Activated CD4-positive, alpha-beta memory T cell treated with anti-CD3 and anti-CD28 coated beads for 36 hours (primary cell): Measurements from ENCODE around the gene NPL. TPM values are rescaled to one million over a fixed set of nuclear protein-coding genes. Genes with fewer than 3 reads are reported as not detected.

Experiments
- CTCF ChIA-PET: fragments of 350-600 bp; sonication (Branson Sonifier 250); formaldehyde crosslinking; loops from one replicate; lab custom pipeline; 2021; ENCODE audit warnings: antibody characterized with exemption, inconsistent platforms; lab: Charles Lee
- POLR2A ChIA-PET: fragments of 350-600 bp; sonication (Branson Sonifier 250); formaldehyde crosslinking; loops from one replicate; lab custom pipeline; 2021; ENCODE audit warnings: antibody characterized with exemption; lab: Charles Lee
- DNase-seq: peaks from one replicate; pipeline ENCODE4 v3.0.0-alpha.2; 2020
- H3K27ac Mint-ChIP-seq: one replicate; pipeline ENCODE4 v1.8.0; 2021; ENCODE audit warnings: mixed read lengths
- H3K27me3 Mint-ChIP-seq: one replicate; pipeline ENCODE4 v1.8.0; 2021; ENCODE audit warnings: mixed read lengths
- H3K36me3 Mint-ChIP-seq: one replicate; pipeline ENCODE4 v1.8.0; 2021; ENCODE audit warnings: mixed read lengths
- H3K4me1 Mint-ChIP-seq: one replicate; pipeline ENCODE4 v1.8.0; 2021; ENCODE audit warnings: low read depth, mixed read lengths
- H3K4me3 Mint-ChIP-seq: one replicate; pipeline ENCODE4 v1.8.0; 2021; ENCODE audit warnings: mild to moderate bottlenecking, mixed read lengths
- H3K9me3 Mint-ChIP-seq: one replicate; pipeline ENCODE4 v1.8.0; 2021; ENCODE audit warnings: mixed read lengths
- intact Hi-C: fragments of 100-400 bp; cut with micrococcal nuclease; formaldehyde crosslinking; loops from one replicate; pipeline ENCODE4 v1.15.1; 2023
- total RNA-seq, 2 experiments: library from RNA; stranded (reverse); gene quantifications; one replicate each; pipeline ENCODE4 v1.2.3, GENCODE V29; 2021

Gene NPL
- 1 to 10 TPM; 3.8 to 7.8 TPM for total RNA-seq

- H3K27ac Mint-ChIP-seq = no peak within 1 kb of the TSS
- peak; percentile 90 for DNase-seq
- H3K4me3 Mint-ChIP-seq = peak within 1 kb of the TSS; percentile 80
- no peaks in the 10 kb centered on the region for H3K36me3 Mint-ChIP-seq
- intact Hi-C loops = loop anchor here (1.0 to 5.0 kb wide), 3 partner anchors 50 to 542 kb away; partner anchors contain the start of genes DHX9 and LAMC1
- no peaks in the 10 kb centered on the region for H3K9me3 Mint-ChIP-seq
- CTCF ChIA-PET = interaction anchor here (0.8 to 15.9 kb wide), 4 partner anchors 38 to 191 kb away, joined by 4 to 1086 read pairs (median 4); partner anchors contain the start of genes RGS16 and RNASEL
- no peaks in the 10 kb centered on the region for H3K27me3 Mint-ChIP-seq
- peaks cover 13% of the 10 kb centered on the region for H3K4me1 Mint-ChIP-seq
- POLR2A ChIA-PET = no interaction called here
Observed at GRCh38 chr1:182789138-182790076, at the start of gene NPL. Gene NPL (plus strand): TSS chr1:182789773. CDS start chr1:182794372, 4,599 bp downstream.

GRCh38 chr1:182740120-182740519 lies 49.5 kb upstream of the NPL start:
- no peaks in the 10 kb centered on the region for H3K9me3 Mint-ChIP-seq
- POLR2A ChIA-PET = no interaction called here
- CTCF ChIA-PET = no interaction called here
- H3K27ac Mint-ChIP-seq = no peak overlapping the region
- H3K36me3 Mint-ChIP-seq = no peaks in the 10 kb centered on the region
- intact Hi-C loops = no loop called here
- no peaks in the 10 kb centered on the region for H3K4me1 Mint-ChIP-seq
- H3K27me3 Mint-ChIP-seq = no peaks in the 10 kb centered on the region
- H3K4me3 Mint-ChIP-seq = no peak overlapping the region
- DNase-seq = no peak

GRCh38 chr1:182742780-182743179 lies 46.8 kb upstream of the NPL start:
- Mint-ChIP-seq H3K27ac (no peak overlapping the region), H3K4me1 (no peaks in the 10 kb centered on the region), H3K27me3 (no peaks in the 10 kb centered on the region), H3K9me3 (no peaks in the 10 kb centered on the region), H3K4me3 (no peak overlapping the region), H3K36me3 (no peaks in the 10 kb centered on the region)
- ChIA-PET CTCF (no interaction called here), POLR2A (no interaction called here)
- DNase-seq = no peak
- intact Hi-C loops = no loop called here

GRCh38 chr1:182752077-182752988 lies 37.2 kb upstream of the NPL start:
- Mint-ChIP-seq H3K4me3 (no peak overlapping the region), H3K36me3 (no peaks in the 10 kb centered on the region), H3K4me1 (no peaks in the 10 kb centered on the region), H3K27me3 (peaks cover 11% of the 10 kb centered on the region), H3K27ac (no peak overlapping the region), H3K9me3 (no peaks in the 10 kb centered on the region)
- ChIA-PET CTCF (no interaction called here), POLR2A (no interaction called here)
- intact Hi-C loops = no loop called here
- DNase-seq = no peak

GRCh38 chr1:182754087-182754486 lies 35.5 kb upstream of the NPL start:
- POLR2A ChIA-PET = no interaction called here
- CTCF ChIA-PET = interaction anchor here (0.5 to 1.4 kb wide), 2 partner anchors 25 to 46 kb away, joined by 3 read pairs; no protein-coding TSS in a partner anchor
- Mint-ChIP-seq H3K36me3 (no peaks in the 10 kb centered on the region), H3K27me3 (peaks cover 11% of the 10 kb centered on the region), H3K9me3 (no peaks in the 10 kb centered on the region), H3K4me1 (no peaks in the 10 kb centered on the region), H3K27ac (no peak overlapping the region), H3K4me3 (no peak overlapping the region)
- intact Hi-C loops = no loop called here
- DNase-seq = no peak

- intact Hi-C loops = no loop called here
- H3K4me1 Mint-ChIP-seq = no peaks in the 10 kb centered on the region
- no peaks in the 10 kb centered on the region for H3K36me3 Mint-ChIP-seq
- H3K27ac Mint-ChIP-seq = no peak overlapping the region
- H3K4me3 Mint-ChIP-seq = no peak overlapping the region
- POLR2A ChIA-PET = no interaction called here
- CTCF ChIA-PET = interaction anchor here (1.2 to 1.4 kb wide), 2 partner anchors 26 to 29 kb away, joined by 3 read pairs; no protein-coding TSS in a partner anchor
- H3K9me3 Mint-ChIP-seq = no peaks in the 10 kb centered on the region
- no peak for DNase-seq
- H3K27me3 Mint-ChIP-seq = peaks cover 11% of the 10 kb centered on the region
Observed at GRCh38 chr1:182754543-182755314, 34.8 kb upstream of the NPL start.

GRCh38 chr1:182755632-182756031 lies 33.9 kb upstream of the NPL start:
- intact Hi-C loops = no loop called here
- ChIA-PET POLR2A (no interaction called here), CTCF (interaction anchor here (1.2 to 1.4 kb wide), 2 partner anchors 27 to 28 kb away, joined by 3 read pairs; no protein-coding TSS in a partner anchor)
- no peak overlapping the region for H3K4me3 Mint-ChIP-seq
- DNase-seq = no peak
- no peaks in the 10 kb centered on the region for H3K4me1 Mint-ChIP-seq
- H3K27me3 Mint-ChIP-seq = peaks cover 11% of the 10 kb centered on the region
- no peaks in the 10 kb centered on the region for H3K36me3 Mint-ChIP-seq
- H3K9me3 Mint-ChIP-seq = no peaks in the 10 kb centered on the region
- H3K27ac Mint-ChIP-seq = no peak overlapping the region

GRCh38 chr1:182756423-182756822 lies 33.1 kb upstream of the NPL start:
- H3K27ac Mint-ChIP-seq = no peak overlapping the region
- ChIA-PET POLR2A (no interaction called here), CTCF (no interaction called here)
- H3K9me3 Mint-ChIP-seq = peaks cover under 1% of the 10 kb centered on the region
- no peak overlapping the region for H3K4me3 Mint-ChIP-seq
- DNase-seq = no peak
- H3K27me3 Mint-ChIP-seq = peaks cover 9% of the 10 kb centered on the region
- intact Hi-C loops = no loop called here
- H3K36me3 Mint-ChIP-seq = no peaks in the 10 kb centered on the region
- no peaks in the 10 kb centered on the region for H3K4me1 Mint-ChIP-seq

GRCh38 chr1:182761396-182762395 lies 27.9 kb upstream of the NPL start:
- Mint-ChIP-seq H3K27ac (peak overlapping the region; percentile 13), H3K36me3 (no peaks in the 10 kb centered on the region), H3K4me1 (no peaks in the 10 kb centered on the region), H3K4me3 (no peak overlapping the region), H3K27me3 (peaks cover 2% of the 10 kb centered on the region), H3K9me3 (peaks cover 6% of the 10 kb centered on the region)
- ChIA-PET POLR2A (no interaction called here), CTCF (no interaction called here)
- no peak for DNase-seq
- intact Hi-C loops = no loop called here

- intact Hi-C loops = no loop called here
- no peak for DNase-seq
- Mint-ChIP-seq H3K27ac (no peak overlapping the region), H3K36me3 (no peaks in the 10 kb centered on the region), H3K4me3 (no peak overlapping the region), H3K4me1 (no peaks in the 10 kb centered on the region), H3K9me3 (peaks cover 6% of the 10 kb centered on the region), H3K27me3 (peaks cover 2% of the 10 kb centered on the region)
- ChIA-PET CTCF (no interaction called here), POLR2A (no interaction called here)
Observed at GRCh38 chr1:182762536-182762935, 27.0 kb upstream of the NPL start.
